Bronchial epithelial cell (primary cell): Measurements from ENCODE around the gene ZBTB18. TPM values are rescaled to one million over a fixed set of nuclear protein-coding genes. Genes with fewer than 3 reads are reported as not detected.

Experiments
- DNase-seq: peaks from one replicate; pipeline ENCODE4 v3.0.0-alpha.2; 2010; ENCODE audit warnings: low read depth
- FAIRE-seq: peaks from 2 replicates; lab custom pipeline; 2011; peaks lifted over from hg19 to GRCh38; lab: Jason Lieb, UNC
- H3K27me3 ChIP-seq: 2 replicates; pipeline ENCODE4 v1.5.1; 2011; ENCODE audit warnings: low read length; ENCODE audit not compliant: control insufficient read depth, insufficient read depth
- H3K36me3 ChIP-seq: 2 replicates; pipeline ENCODE4 v1.5.1; 2011; ENCODE audit warnings: low read length; ENCODE audit not compliant: control insufficient read depth, insufficient read depth
- H3K4me3 ChIP-seq: 2 replicates; pipeline ENCODE4 v1.5.1; 2011; ENCODE audit warnings: mild to moderate bottlenecking, low read depth, low read length, control low read depth
- CTCF ChIP-seq: IDR thresholded peaks from 2 replicates; pipeline ENCODE4 v1.5.1; 2011; ENCODE audit warnings: mild to moderate bottlenecking, moderate library complexity, low read length, control low read depth, inconsistent platforms; ENCODE audit not compliant: insufficient read depth, severe bottlenecking
- total RNA-seq: library from RNA; depleted of rRNA; stranded (reverse); fragments of >200 nt; gene quantifications from 2 replicates; pipeline ENCODE4 v1.2.1, GENCODE V29; 2014

Gene ZBTB18
- total RNA-seq, 1 donor from 2014 or later: 6.8 TPM

GRCh38 chr1:244019982-244020485 lies 31.0 kb upstream of the ZBTB18 start:
- no peak for TF ChIP-seq CTCF
- FAIRE-seq (no peak), DNase-seq (no peak)
- Histone ChIP-seq H3K36me3 (no peaks in the 10 kb centered on the region), H3K4me3 (no peak overlapping the region), H3K27me3 (no peaks in the 10 kb centered on the region)

- FAIRE-seq (no peak), DNase-seq (no peak)
- TF ChIP-seq CTCF: no peak
- H3K36me3 ChIP-seq: no peaks in the 10 kb centered on the region
- no peak overlapping the region for H3K4me3 ChIP-seq
- no peaks in the 10 kb centered on the region for H3K27me3 ChIP-seq
Observed at GRCh38 chr1:244021427-244021826, 29.7 kb upstream of the ZBTB18 start.

- no peaks in the 10 kb centered on the region for H3K27me3 ChIP-seq
- no peak overlapping the region for H3K4me3 ChIP-seq
- no peaks in the 10 kb centered on the region for H3K36me3 ChIP-seq
- DNase-seq (peak; percentile 27), FAIRE-seq (no peak)
- TF ChIP-seq CTCF: no peak
Observed at GRCh38 chr1:244022311-244022710, 28.8 kb upstream of the ZBTB18 start.

- Histone ChIP-seq H3K36me3 (no peaks in the 10 kb centered on the region), H3K27me3 (no peaks in the 10 kb centered on the region), H3K4me3 (no peak overlapping the region)
- FAIRE-seq (no peak), DNase-seq (no peak)
- no peak for TF ChIP-seq CTCF
Observed at GRCh38 chr1:244022864-244023440, 28.1 kb upstream of the ZBTB18 start.

- Histone ChIP-seq H3K36me3 (no peaks in the 10 kb centered on the region), H3K4me3 (no peak overlapping the region), H3K27me3 (no peaks in the 10 kb centered on the region)
- TF ChIP-seq CTCF: no peak
- FAIRE-seq (no peak), DNase-seq (no peak)
Observed at GRCh38 chr1:244027491-244028145, 23.5 kb upstream of the ZBTB18 start.
